ENCODE results near the gene PLEKHM2.

PLEKHM2 gene

DNA sequence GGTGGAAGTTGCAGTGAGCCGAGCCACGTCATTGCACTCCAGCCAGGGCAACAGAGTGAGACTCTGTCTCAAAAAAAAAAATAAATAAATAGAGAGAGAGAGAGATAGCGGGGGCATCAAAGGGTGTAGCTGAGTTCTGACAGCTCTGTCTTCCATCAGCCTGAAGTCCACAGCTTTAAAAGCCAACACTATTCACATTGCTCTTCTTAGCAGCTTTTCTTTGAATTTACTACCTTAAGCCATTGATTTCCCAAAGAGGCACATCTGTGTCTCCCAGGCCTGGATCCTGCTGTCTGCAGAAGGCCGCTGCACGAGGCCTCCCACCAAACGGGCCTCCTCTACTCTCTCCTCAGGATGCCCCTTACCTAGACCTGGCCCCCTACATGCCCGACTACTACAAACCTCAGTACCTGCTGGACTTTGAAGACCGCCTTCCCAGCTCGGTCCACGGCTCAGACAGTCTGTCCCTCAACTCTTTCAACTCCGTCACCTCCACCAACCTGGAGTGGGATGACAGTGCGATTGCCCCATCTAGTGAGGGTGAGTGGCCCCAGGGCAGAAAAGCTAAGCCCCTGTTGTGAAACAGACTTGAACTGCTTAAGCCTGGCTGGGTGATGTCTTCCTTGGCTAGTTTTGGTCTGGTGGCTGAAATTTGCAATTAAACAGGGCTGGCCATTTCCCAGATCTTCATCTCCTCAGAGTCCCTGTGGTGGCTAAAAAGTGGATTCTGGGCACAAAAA, 35.4 kb downstream of the PLEKHM2 start:
- no peak for DNase-seq (ENCODE audit: extremely low read depth, low read depth)
- TF ChIP-seq, protein P1, sequence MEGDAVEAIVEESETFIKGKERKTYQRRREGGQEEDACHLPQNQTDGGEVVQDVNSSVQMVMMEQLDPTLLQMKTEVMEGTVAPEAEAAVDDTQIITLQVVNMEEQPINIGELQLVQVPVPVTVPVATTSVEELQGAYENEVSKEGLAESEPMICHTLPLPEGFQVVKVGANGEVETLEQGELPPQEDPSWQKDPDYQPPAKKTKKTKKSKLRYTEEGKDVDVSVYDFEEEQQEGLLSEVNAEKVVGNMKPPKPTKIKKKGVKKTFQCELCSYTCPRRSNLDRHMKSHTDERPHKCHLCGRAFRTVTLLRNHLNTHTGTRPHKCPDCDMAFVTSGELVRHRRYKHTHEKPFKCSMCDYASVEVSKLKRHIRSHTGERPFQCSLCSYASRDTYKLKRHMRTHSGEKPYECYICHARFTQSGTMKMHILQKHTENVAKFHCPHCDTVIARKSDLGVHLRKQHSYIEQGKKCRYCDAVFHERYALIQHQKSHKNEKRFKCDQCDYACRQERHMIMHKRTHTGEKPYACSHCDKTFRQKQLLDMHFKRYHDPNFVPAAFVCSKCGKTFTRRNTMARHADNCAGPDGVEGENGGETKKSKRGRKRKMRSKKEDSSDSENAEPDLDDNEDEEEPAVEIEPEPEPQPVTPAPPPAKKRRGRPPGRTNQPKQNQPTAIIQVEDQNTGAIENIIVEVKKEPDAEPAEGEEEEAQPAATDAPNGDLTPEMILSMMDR (IDR thresholded peaks at IDR 0.05; ENCODE audit: low read depth, low read length): no peak

DNA sequence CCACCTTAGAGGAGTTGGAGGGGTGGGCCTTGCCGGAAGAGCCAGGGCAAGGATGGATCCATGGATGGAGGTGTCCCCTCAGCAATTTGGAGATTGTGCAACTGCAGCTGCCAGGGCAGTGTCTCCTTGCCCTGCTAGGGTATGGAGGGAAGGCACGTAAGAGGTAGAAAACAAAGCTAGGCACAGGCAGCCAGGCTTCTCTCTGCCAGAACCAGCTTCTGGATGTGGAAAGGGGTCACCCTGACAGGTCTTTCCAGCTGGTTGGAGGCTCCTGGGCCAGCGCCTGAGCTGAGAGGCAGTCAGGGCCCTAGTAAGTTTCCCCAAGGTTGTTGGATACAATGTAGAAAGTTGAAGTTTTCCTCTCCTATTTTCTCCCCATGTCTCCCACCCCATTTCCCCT, 36.7 kb downstream of the PLEKHM2 start:
- TF ChIP-seq, protein P1 (IDR thresholded peaks at IDR 0.05; ENCODE audit: low read depth, low read length): no peak

DNA sequence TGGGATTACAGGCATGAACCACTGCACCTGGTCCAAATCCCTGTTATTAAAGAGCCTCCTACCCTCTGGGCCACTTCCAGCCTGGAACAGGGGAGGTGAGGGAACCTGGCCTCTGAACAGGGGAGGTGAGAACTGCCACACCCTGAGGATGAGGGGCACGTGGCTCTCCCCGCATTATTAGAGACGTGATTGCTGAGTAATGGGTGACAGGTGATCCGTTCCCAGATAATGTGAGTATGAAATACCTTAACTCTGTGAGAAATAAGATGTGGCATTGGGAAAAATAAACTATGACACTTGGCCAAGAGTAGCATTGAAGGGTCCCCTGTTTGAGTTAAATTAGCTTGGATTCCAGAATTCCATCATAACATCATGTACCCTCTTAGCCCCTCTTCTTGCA, 38.3 kb downstream of the PLEKHM2 start:
- DNase-seq (ENCODE audit: extremely low read depth, low read depth): no peak
- TF ChIP-seq, protein P1 (IDR thresholded peaks at IDR 0.05; ENCODE audit: low read depth, low read length): no peak

More for the DNA sequence above, 36.7 kb downstream of the PLEKHM2 start:
- no peak for DNase-seq (ENCODE audit: extremely low read depth, low read depth)

DNA sequence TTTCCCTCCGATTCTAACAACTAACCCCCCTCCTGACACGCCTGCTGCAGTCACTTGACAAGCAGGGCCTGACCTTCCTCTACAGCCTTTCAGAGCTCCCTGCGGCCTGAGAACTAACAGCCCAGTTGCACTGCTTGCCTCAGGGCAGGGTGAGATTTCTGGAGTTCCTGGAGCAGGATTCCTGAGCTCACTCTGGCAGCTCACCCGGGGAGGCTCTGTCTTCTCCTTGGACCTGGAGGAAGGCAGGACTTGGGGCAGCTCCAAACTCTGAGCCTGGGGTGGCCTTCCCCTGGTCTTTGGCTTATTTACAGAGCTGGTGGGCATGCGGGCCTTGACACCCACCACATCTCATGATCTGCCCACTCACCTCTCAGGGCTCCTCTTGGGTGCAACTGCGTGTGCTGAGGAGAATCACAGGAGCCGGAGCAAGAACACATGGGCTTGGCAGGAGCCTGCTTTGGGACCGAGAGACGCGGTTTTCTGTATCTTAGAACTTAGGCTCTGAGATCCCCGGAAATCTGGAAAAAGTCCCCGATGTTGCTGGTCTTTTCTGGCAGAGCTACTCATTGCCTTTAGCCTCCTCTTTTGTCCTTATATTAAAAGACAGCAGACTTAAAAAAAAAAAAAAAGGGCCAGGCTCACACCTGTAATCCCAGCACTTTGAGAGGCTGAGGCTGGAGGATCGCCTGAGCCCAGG, 38.9 kb downstream of the PLEKHM2 start:
- TF ChIP-seq, protein P1 (IDR thresholded peaks at IDR 0.05; ENCODE audit: low read depth, low read length): no peak
- no peak for DNase-seq (ENCODE audit: extremely low read depth, low read depth)

DNA sequence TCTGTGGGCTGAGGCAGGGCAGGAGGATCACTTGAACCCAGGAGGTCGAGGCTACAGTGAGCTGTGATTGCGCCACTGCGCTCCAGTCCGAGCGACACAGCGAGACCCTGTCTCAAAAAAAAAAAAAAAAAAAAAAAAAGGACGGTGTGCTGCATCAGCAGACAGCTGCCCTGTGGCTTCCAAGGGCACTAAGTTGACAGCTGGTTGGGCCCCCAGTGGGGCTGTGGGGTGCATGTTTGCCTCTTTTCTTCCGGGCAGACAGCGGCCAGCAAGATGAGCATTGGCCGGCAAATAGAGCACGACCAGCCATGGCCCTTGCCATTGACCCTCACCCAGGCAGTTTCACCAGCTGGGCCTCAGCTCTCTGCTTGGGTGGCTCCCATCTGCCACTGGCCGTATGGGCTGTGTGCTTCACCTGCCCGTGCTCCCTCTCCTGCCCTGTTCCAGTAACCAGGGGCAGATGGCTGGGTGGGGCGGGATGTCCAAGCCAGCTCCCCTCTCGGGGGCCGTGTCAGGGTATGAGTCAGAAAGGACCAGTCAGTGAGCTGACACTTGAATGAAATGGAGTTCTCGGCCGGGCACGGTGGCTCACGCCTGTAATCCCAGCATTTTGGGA, 39.6 kb downstream of the PLEKHM2 start:
- TF ChIP-seq, protein P1 (IDR thresholded peaks at IDR 0.05; ENCODE audit: low read depth, low read length): no peak

DNA sequence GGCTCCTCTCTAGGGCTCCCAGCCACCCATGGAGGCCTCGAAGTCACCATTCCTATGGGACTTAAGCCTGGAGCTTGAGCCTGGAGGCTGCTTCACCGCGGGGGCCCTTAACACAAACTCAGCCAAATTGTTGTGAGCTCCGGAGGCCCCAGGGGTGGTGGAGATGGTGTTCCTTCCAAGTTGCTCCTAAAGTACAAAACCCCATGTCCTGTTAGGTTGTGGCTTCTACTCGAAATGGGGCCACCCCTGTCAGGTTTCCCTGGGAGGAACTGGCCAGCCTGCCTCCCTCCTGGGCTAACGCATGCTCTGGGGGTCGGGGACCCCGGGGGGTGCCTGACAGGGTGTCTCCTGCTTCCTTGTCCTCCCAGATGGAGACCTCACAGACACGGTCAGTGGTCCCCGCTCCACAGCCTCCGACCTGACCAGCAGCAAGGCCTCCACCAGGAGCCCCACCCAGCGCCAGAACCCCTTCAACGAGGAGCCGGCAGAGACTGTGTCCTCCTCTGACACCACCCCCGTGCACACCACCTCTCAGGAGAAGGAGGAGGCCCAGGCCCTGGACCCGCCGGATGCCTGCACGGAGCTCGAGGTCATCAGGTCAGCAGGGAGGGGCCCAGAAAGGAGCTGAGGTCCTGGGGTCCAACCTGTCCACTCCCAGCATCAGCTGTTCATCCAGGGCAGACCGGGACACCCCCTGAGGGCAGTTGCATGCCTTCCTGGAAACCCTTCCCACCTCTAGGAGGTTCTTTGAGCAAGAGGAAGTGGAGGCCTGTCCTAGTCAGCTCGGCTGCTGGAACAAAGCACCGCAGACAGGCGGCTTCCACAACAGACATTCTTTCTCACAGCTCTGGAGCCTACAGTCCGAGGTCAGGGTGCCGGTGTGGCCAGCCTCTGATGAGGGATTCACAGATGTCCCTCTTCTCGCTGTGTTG, 41.1 kb downstream of the PLEKHM2 start:
- no peak for DNase-seq (ENCODE audit: extremely low read depth, low read depth)

More for the DNA sequence above, 39.6 kb downstream of the PLEKHM2 start:
- DNase-seq (ENCODE audit: extremely low read depth, low read depth): no peak

More for the DNA sequence above, 41.1 kb downstream of the PLEKHM2 start:
- TF ChIP-seq, protein P1 (IDR thresholded peaks at IDR 0.05; ENCODE audit: low read depth, low read length): no peak

All from AG09319 (cell line).